HEK293T (cell line): ENCODE measurements around the gene MEIOC.
"Not testable (repeated sequence)": the region's sequence is repeated elsewhere in the genome, so short reads cannot be mapped to it uniquely, and the experiment has no call there.

Experiments
- CTCF ChIA-PET: fragments of 350-600 bp; formaldehyde crosslinking; extraction: SDS; loops from one replicate; lab custom pipeline; 2021; ENCODE audit warnings: antibody characterized with exemption, inconsistent platforms; lab: Yijun Ruan, JAX
- POLR2A ChIA-PET: fragments of 350-600 bp; formaldehyde crosslinking; extraction: SDS; loops from one replicate; lab custom pipeline; 2020; ENCODE audit warnings: antibody characterized with exemption, inconsistent platforms; lab: Yijun Ruan, JAX
- DNase-seq: peaks from one replicate; pipeline ENCODE4 v3.0.0; 2012; ENCODE audit warnings: mixed read lengths; ENCODE audit errors: extremely low spot score
- ARNT ChIP-seq: fragments of 450-650 bp; IDR thresholded peaks from 2 replicates; pipeline ENCODE4 v1.6.1; 2017; ENCODE audit warnings: mild to moderate bottlenecking
- BHLHE40 ChIP-seq: fragments of 450-650 bp; IDR thresholded peaks from 2 replicates; pipeline ENCODE4 v1.6.1; 2016; ENCODE audit warnings: mild to moderate bottlenecking, moderate library complexity, borderline replicate concordance
- CTBP1 ChIP-seq: fragments of 450-650 bp; IDR thresholded peaks from 2 replicates; pipeline ENCODE4 v1.6.1; 2016; ENCODE audit warnings: borderline replicate concordance
- ELF4 ChIP-seq: fragments of 450-650 bp; IDR thresholded peaks from 2 replicates; pipeline ENCODE4 v1.6.1; 2017; ENCODE audit warnings: antibody characterized with exemption
- FOXA1 ChIP-seq: fragments of 450-650 bp; IDR thresholded peaks from 2 replicates; pipeline ENCODE4 v1.6.1; 2016; ENCODE audit warnings: mild to moderate bottlenecking
- FOXK2 ChIP-seq: fragments of 450-650 bp; IDR thresholded peaks from 2 replicates; pipeline ENCODE4 v1.6.1; 2016; ENCODE audit warnings: mild to moderate bottlenecking
- FOXM1 ChIP-seq: fragments of 450-650 bp; IDR thresholded peaks from 2 replicates; pipeline ENCODE4 v1.6.1; 2017; ENCODE audit warnings: mild to moderate bottlenecking, borderline replicate concordance
- HDGF ChIP-seq: fragments of 450-650 bp; IDR thresholded peaks from 2 replicates; pipeline ENCODE4 v1.6.1; 2017; ENCODE audit warnings: antibody characterized with exemption, borderline replicate concordance
- L3MBTL2 ChIP-seq: fragments of 450-650 bp; conservative IDR thresholded peaks from 2 replicates; pipeline ENCODE4 v1.6.1; 2016; ENCODE audit warnings: mild to moderate bottlenecking
- LEF1 ChIP-seq: fragments of 450-650 bp; IDR thresholded peaks from 2 replicates; pipeline ENCODE4 v1.6.1; 2017; ENCODE audit warnings: mild to moderate bottlenecking, borderline replicate concordance
- NFRKB ChIP-seq: fragments of 450-650 bp; IDR thresholded peaks from 2 replicates; pipeline ENCODE4 v1.6.1; 2016; ENCODE audit warnings: mild to moderate bottlenecking, moderate library complexity
- PKNOX1 ChIP-seq: fragments of 450-650 bp; IDR thresholded peaks from 2 replicates; pipeline ENCODE4 v1.6.1; 2016
- SP1 ChIP-seq: fragments of 450-650 bp; IDR thresholded peaks from 2 replicates; pipeline ENCODE4 v1.6.1; 2017
- SUZ12 ChIP-seq: fragments of 450-650 bp; IDR thresholded peaks from 2 replicates; pipeline ENCODE4 v1.6.1; 2016; ENCODE audit warnings: mild to moderate bottlenecking
- TARDBP ChIP-seq: fragments of 450-650 bp; IDR thresholded peaks from 2 replicates; pipeline ENCODE4 v1.6.1; 2016
- ZNF384 ChIP-seq: fragments of 450-650 bp; IDR thresholded peaks from 2 replicates; pipeline ENCODE4 v1.6.1; 2016

MEIOC gene

GRCh38 chr17:44666006-44666405, 9.7 kb downstream of the MEIOC start:
- TF ChIP-seq ARNT = no peak
- no peak for TF ChIP-seq L3MBTL2
- TF ChIP-seq FOXA1 = no peak
- TF ChIP-seq ELF4 = no peak
- TF ChIP-seq TARDBP = no peak
- TF ChIP-seq SUZ12 = no peak
- no peak for TF ChIP-seq SP1
- ChIA-PET CTCF (interaction anchor here (0.6 to 1.5 kb wide), 2 partner anchors 10 to 40 kb away, joined by 4 to 5 read pairs; partner anchors contain the start of gene MEIOC), POLR2A (interaction anchor here (1.6 kb wide), 1 partner anchor 24 kb away, joined by 5 read pairs; the partner anchor contains the start of gene CCDC43)
- no peak for DNase-seq

GRCh38 chr17:44672479-44673093, 16.3 kb downstream of the MEIOC start:
- no peak for DNase-seq
- CTCF ChIA-PET = interaction anchor here (0.8 to 2.0 kb wide), 3 partner anchors 13 to 139 kb away, joined by 3 to 10 read pairs (median 3); no protein-coding TSS in a partner anchor
- TF ChIP-seq ARNT (no peak), PKNOX1 (no peak), ZNF384 (no peak), SP1 (no peak), FOXK2 (no peak), HDGF (no peak), LEF1 (no peak), L3MBTL2 (no peak), SUZ12 (no peak), FOXM1 (no peak)
- POLR2A ChIA-PET = no interaction called here

- CTCF ChIA-PET = interaction anchor here (0.6 kb wide), 1 partner anchor 28 kb away, joined by 3 read pairs; no protein-coding TSS in a partner anchor
- TF ChIP-seq FOXM1 (no peak), SUZ12 (no peak), ARNT (no peak), TARDBP (no peak), HDGF (no peak), FOXA1 (no peak), ELF4 (no peak), SP1 (no peak), BHLHE40 (no peak), ZNF384 (no peak), L3MBTL2 (no peak), PKNOX1 (no peak), CTBP1 (no peak), FOXK2 (no peak), NFRKB (no peak), LEF1 (no peak)
- POLR2A ChIA-PET = no interaction called here
- DNase-seq = no peak
Measured at GRCh38 chr17:44673893-44674292, 17.6 kb downstream of the MEIOC start.

- no peak for DNase-seq
- ChIA-PET POLR2A (no interaction called here), CTCF (no interaction called here)
- TF ChIP-seq TARDBP = no peak
- no peak for TF ChIP-seq FOXM1
- TF ChIP-seq FOXA1 = no peak
- no peak for TF ChIP-seq SUZ12
- no peak for TF ChIP-seq CTBP1
- TF ChIP-seq LEF1 = no peak
- TF ChIP-seq BHLHE40 = no peak
- no peak for TF ChIP-seq HDGF
- TF ChIP-seq ELF4 = no peak
- TF ChIP-seq FOXK2 = no peak
- no peak for TF ChIP-seq SP1
- no peak for TF ChIP-seq NFRKB
Measured at GRCh38 chr17:44677136-44677535, 20.9 kb downstream of the MEIOC start.

- CTCF ChIA-PET, DNase-seq: not testable (repeated sequence)
- POLR2A ChIA-PET = interaction anchor here (1.2 kb wide), 1 partner anchor 25 kb away, joined by 3 read pairs; the partner anchor contains the start of gene DBF4B
Measured at GRCh38 chr17:44683303-44683702, 27.0 kb downstream of the MEIOC start.

- DNase-seq = no peak
- TF ChIP-seq SUZ12 (no peak), SP1 (no peak), ARNT (no peak), TARDBP (no peak), NFRKB (no peak), FOXM1 (no peak), FOXK2 (no peak), HDGF (no peak)
- POLR2A ChIA-PET = interaction anchor here (1.2 kb wide), 1 partner anchor 164 kb away, joined by 3 read pairs; no protein-coding TSS in a partner anchor
- CTCF ChIA-PET = no interaction called here
Measured at GRCh38 chr17:44687756-44688155, 31.5 kb downstream of the MEIOC start.

- DNase-seq = no peak
- ChIA-PET POLR2A (interaction anchor here (0.7 to 4.9 kb wide), 4 partner anchors 18 to 468 kb away, joined by 3 to 59 read pairs (median 3); partner anchors contain the start of genes DBF4B and UBTF), CTCF (interaction anchor here (1.2 kb wide), 1 partner anchor 155 kb away, joined by 3 read pairs; no protein-coding TSS in a partner anchor)
- TF ChIP-seq LEF1 = no peak
- TF ChIP-seq ZNF384 = no peak
- no peak for TF ChIP-seq NFRKB
- no peak for TF ChIP-seq SP1
Measured at GRCh38 chr17:44688200-44688599, 31.9 kb downstream of the MEIOC start.
